Activated naive CD8-positive, alpha-beta T cell treated with anti-CD3 and anti-CD28 coated beads for 36 hours (primary cell): ENCODE measurements around the gene IL16. TPM values are rescaled to one million over a fixed set of nuclear protein-coding genes. Genes with fewer than 3 reads are reported as not detected.

Experiments
- DNase-seq: peaks from one replicate; pipeline ENCODE4 v3.0.0; 2021
- H3K27ac Mint-ChIP-seq: one replicate; pipeline ENCODE4 v1.8.0; 2022; ENCODE audit warnings: mild to moderate bottlenecking, moderate library complexity, mixed read lengths
- H3K27me3 Mint-ChIP-seq: one replicate; pipeline ENCODE4 v1.8.0; 2022; ENCODE audit warnings: mild to moderate bottlenecking, mixed read lengths
- H3K36me3 Mint-ChIP-seq: one replicate; pipeline ENCODE4 v1.8.0; 2021; ENCODE audit warnings: mild to moderate bottlenecking, mixed read lengths
- H3K4me1 Mint-ChIP-seq: one replicate; pipeline ENCODE4 v1.8.0; 2021; ENCODE audit warnings: mixed read lengths
- H3K4me3 Mint-ChIP-seq: one replicate; pipeline ENCODE4 v1.8.0; 2022; ENCODE audit warnings: mild to moderate bottlenecking, moderate library complexity, mixed read lengths
- H3K9me3 Mint-ChIP-seq: one replicate; pipeline ENCODE4 v1.8.0; 2022; ENCODE audit warnings: mixed read lengths
- total RNA-seq, 2 experiments: library from RNA; stranded (reverse); gene quantifications; one replicate each; pipeline ENCODE4 v1.2.3, GENCODE V29; 2021

IL16 gene
- total RNA-seq, 2 experiments from 2014 or later: 106 to 110 TPM

GRCh38 chr15:81308260-81308659 is 111.6 kb downstream of the IL16 start:
- H3K36me3 Mint-ChIP-seq: peaks cover 98% of the 10 kb centered on the region
- no peak overlapping the region for H3K4me3 Mint-ChIP-seq
- H3K4me1 Mint-ChIP-seq: peaks cover 85% of the 10 kb centered on the region
- DNase-seq: no peak
- peak overlapping the region; percentile 34 for H3K27ac Mint-ChIP-seq
- no peaks in the 10 kb centered on the region for H3K27me3 Mint-ChIP-seq
- H3K9me3 Mint-ChIP-seq: peaks cover 1% of the 10 kb centered on the region

GRCh38 chr15:81309647-81310450 is 113.2 kb downstream of the IL16 start:
- Mint-ChIP-seq H3K4me1 (peaks cover 74% of the 10 kb centered on the region), H3K4me3 (no peak overlapping the region), H3K36me3 (peaks cover 87% of the 10 kb centered on the region), H3K9me3 (peaks cover 1% of the 10 kb centered on the region), H3K27me3 (no peaks in the 10 kb centered on the region), H3K27ac (peak overlapping the region; percentile 67)
- no peak for DNase-seq

- Mint-ChIP-seq H3K27me3 (no peaks in the 10 kb centered on the region), H3K9me3 (peaks cover 1% of the 10 kb centered on the region), H3K4me3 (no peak overlapping the region), H3K36me3 (peaks cover 86% of the 10 kb centered on the region), H3K27ac (peak overlapping the region; percentile 65), H3K4me1 (peaks cover 75% of the 10 kb centered on the region)
- no peak for DNase-seq
Observed at GRCh38 chr15:81310480-81310879, 113.8 kb downstream of the IL16 start.

GRCh38 chr15:81311752-81312464 is 115.2 kb downstream of the IL16 start:
- H3K27ac Mint-ChIP-seq: peak overlapping the region; percentile 65
- peaks cover 69% of the 10 kb centered on the region for H3K4me1 Mint-ChIP-seq
- peaks cover 1% of the 10 kb centered on the region for H3K9me3 Mint-ChIP-seq
- no peak for DNase-seq
- no peak overlapping the region for H3K4me3 Mint-ChIP-seq
- no peaks in the 10 kb centered on the region for H3K27me3 Mint-ChIP-seq
- H3K36me3 Mint-ChIP-seq: peaks cover 81% of the 10 kb centered on the region

- Mint-ChIP-seq H3K27ac (peak overlapping the region; percentile 65), H3K4me1 (peaks cover 64% of the 10 kb centered on the region), H3K27me3 (no peaks in the 10 kb centered on the region), H3K4me3 (no peak overlapping the region), H3K36me3 (peaks cover 72% of the 10 kb centered on the region), H3K9me3 (peaks cover 1% of the 10 kb centered on the region)
- DNase-seq: no peak
Observed at GRCh38 chr15:81312790-81313543, 116.3 kb downstream of the IL16 start.

GRCh38 chr15:81313686-81314085 is 117.0 kb downstream of the IL16 start:
- H3K27ac Mint-ChIP-seq: peak overlapping the region; percentile 65
- no peaks in the 10 kb centered on the region for H3K9me3 Mint-ChIP-seq
- peaks cover 61% of the 10 kb centered on the region for H3K4me1 Mint-ChIP-seq
- no peak for DNase-seq
- H3K27me3 Mint-ChIP-seq: no peaks in the 10 kb centered on the region
- H3K4me3 Mint-ChIP-seq: no peak overlapping the region
- peaks cover 71% of the 10 kb centered on the region for H3K36me3 Mint-ChIP-seq

GRCh38 chr15:81314378-81314777 is 117.7 kb downstream of the IL16 start:
- Mint-ChIP-seq H3K27me3 (no peaks in the 10 kb centered on the region), H3K4me3 (no peak overlapping the region), H3K4me1 (peaks cover 57% of the 10 kb centered on the region), H3K36me3 (peaks cover 64% of the 10 kb centered on the region), H3K27ac (peak overlapping the region; percentile 27), H3K9me3 (no peaks in the 10 kb centered on the region)
- DNase-seq: no peak

GRCh38 chr15:81315452-81316175 is 118.9 kb downstream of the IL16 start:
- H3K4me3 Mint-ChIP-seq: no peak overlapping the region
- peaks cover 47% of the 10 kb centered on the region for H3K4me1 Mint-ChIP-seq
- peaks cover 53% of the 10 kb centered on the region for H3K36me3 Mint-ChIP-seq
- no peak for DNase-seq
- no peaks in the 10 kb centered on the region for H3K9me3 Mint-ChIP-seq
- no peaks in the 10 kb centered on the region for H3K27me3 Mint-ChIP-seq
- H3K27ac Mint-ChIP-seq: peak overlapping the region; percentile 70

GRCh38 chr15:81316267-81316666 is 119.6 kb downstream of the IL16 start:
- H3K4me3 Mint-ChIP-seq: no peak overlapping the region
- H3K27me3 Mint-ChIP-seq: no peaks in the 10 kb centered on the region
- peaks cover 46% of the 10 kb centered on the region for H3K36me3 Mint-ChIP-seq
- DNase-seq: no peak
- H3K27ac Mint-ChIP-seq: peak overlapping the region; percentile 70
- no peaks in the 10 kb centered on the region for H3K9me3 Mint-ChIP-seq
- peaks cover 41% of the 10 kb centered on the region for H3K4me1 Mint-ChIP-seq

- Mint-ChIP-seq H3K36me3 (peaks cover 33% of the 10 kb centered on the region), H3K27ac (peak overlapping the region; percentile 14), H3K9me3 (no peaks in the 10 kb centered on the region), H3K27me3 (no peaks in the 10 kb centered on the region), H3K4me1 (peaks cover 37% of the 10 kb centered on the region), H3K4me3 (no peak overlapping the region)
- DNase-seq: no peak
Observed at GRCh38 chr15:81317642-81318017, 121.0 kb downstream of the IL16 start.

GRCh38 chr15:81321667-81322066 is 125.0 kb downstream of the IL16 start:
- Mint-ChIP-seq H3K4me3 (no peak overlapping the region), H3K27ac (no peak overlapping the region), H3K27me3 (no peaks in the 10 kb centered on the region), H3K9me3 (no peaks in the 10 kb centered on the region), H3K36me3 (peaks cover 8% of the 10 kb centered on the region), H3K4me1 (peaks cover 30% of the 10 kb centered on the region)
- no peak for DNase-seq

- no peak for DNase-seq
- peak overlapping the region; percentile 64 for H3K4me3 Mint-ChIP-seq
- H3K4me1 Mint-ChIP-seq: peaks cover 36% of the 10 kb centered on the region
- H3K27ac Mint-ChIP-seq: no peak overlapping the region
- no peaks in the 10 kb centered on the region for H3K9me3 Mint-ChIP-seq
- no peaks in the 10 kb centered on the region for H3K27me3 Mint-ChIP-seq
- H3K36me3 Mint-ChIP-seq: peaks cover 7% of the 10 kb centered on the region
Observed at GRCh38 chr15:81322676-81323253, 126.1 kb downstream of the IL16 start.

GRCh38 chr15:81323559-81323943 is 126.9 kb downstream of the IL16 start:
- Mint-ChIP-seq H3K4me3 (peak overlapping the region; percentile 97), H3K9me3 (no peaks in the 10 kb centered on the region), H3K4me1 (peaks cover 36% of the 10 kb centered on the region), H3K27ac (peak overlapping the region; percentile 80), H3K36me3 (peaks cover 3% of the 10 kb centered on the region), H3K27me3 (no peaks in the 10 kb centered on the region)
- no peak for DNase-seq
